ENCODE data around the gene GARIN5A.
"Not testable (repeated sequence)": the region's sequence is repeated elsewhere in the genome, so short reads cannot be mapped to it uniquely, and the experiment has no call there.

GARIN5A gene

GRCh38 chr19:50488389-50489194 lies 11.9 kb upstream of the GARIN5A start:
- DNase-seq (ENCODE audit: low read depth in 2 of 2) = no peak

GRCh38 chr19:50486823-50487515 lies 10.3 kb upstream of the GARIN5A start:
- DNase-seq (ENCODE audit: low read depth in 2 of 2) = peak in 1 of 2 donors; percentile 14

- no peak for DNase-seq (ENCODE audit: low read depth in 2 of 2)
These were observed 8.8 kb upstream of the GARIN5A start for GRCh38 chr19:50485284-50485955.

GRCh38 chr19:50482916-50483315 lies 6.3 kb upstream of the GARIN5A start:
- no peak for DNase-seq (ENCODE audit: low read depth in 2 of 2)

GRCh38 chr19:50482271-50482855 lies 5.7 kb upstream of the GARIN5A start:
- DNase-seq (ENCODE audit: low read depth in 2 of 2) = no peak

- no peak for DNase-seq (ENCODE audit: low read depth in 2 of 2)
These were observed 4.9 kb upstream of the GARIN5A start for GRCh38 chr19:50481351-50482149.

- DNase-seq (ENCODE audit: low read depth in 2 of 2) = no peak
These were observed 3.8 kb upstream of the GARIN5A start for GRCh38 chr19:50480281-50481111.

- DNase-seq (ENCODE audit: low read depth in 2 of 2) = no peak
These were observed 3.2 kb upstream of the GARIN5A start for GRCh38 chr19:50479761-50480251.

GRCh38 chr19:50478901-50479715 lies 2.5 kb upstream of the GARIN5A start:
- DNase-seq (ENCODE audit: low read depth in 2 of 2) = no peak

- DNase-seq (ENCODE audit: low read depth in 2 of 2) = no peak
These were observed 1.3 kb upstream of the GARIN5A start for GRCh38 chr19:50477751-50478515.

- no peak for DNase-seq (ENCODE audit: low read depth in 2 of 2)
These were observed 225 bp upstream of the GARIN5A start for GRCh38 chr19:50476907-50477238.

- no peak for DNase-seq (ENCODE audit: low read depth in 2 of 2)
These were observed 868 bp downstream of the GARIN5A start for GRCh38 chr19:50475736-50476223.

GRCh38 chr19:50475101-50475568 lies 1.5 kb downstream of the GARIN5A start:
- DNase-seq (ENCODE audit: low read depth in 2 of 2) = no peak

- DNase-seq (ENCODE audit: low read depth in 2 of 2) = not testable (repeated sequence)
These were observed 3.3 kb downstream of the GARIN5A start for GRCh38 chr19:50473336-50473735.

GRCh38 chr19:50468818-50469217 lies 7.8 kb downstream of the GARIN5A start:
- no peak for DNase-seq (ENCODE audit: low read depth in 2 of 2)

GRCh38 chr19:50467566-50467965 lies 9.1 kb downstream of the GARIN5A start:
- no peak for DNase-seq (ENCODE audit: low read depth in 2 of 2)

GRCh38 chr19:50466706-50467039 lies 10.0 kb downstream of the GARIN5A start:
- DNase-seq (ENCODE audit: low read depth in 2 of 2) = no peak

- no peak for DNase-seq (ENCODE audit: low read depth in 2 of 2)
These were observed 10.5 kb downstream of the GARIN5A start for GRCh38 chr19:50465986-50466705.
